Activated T-helper 1 cell treated with anti-CD3 and anti-CD28 coated beads, Interleukin-12 subunit alpha, Interleukin-12 subunit beta, Interleukin-2, Interleukin-4 antibody, amounts not matched to agents 30 ng/mL and 10 ng/mL and 1 ng/mL, durations not matched to agents 14 hours and 24 hours and 36 hours (primary cell): ENCODE results near the gene HSD11B1. TPM values are rescaled to one million over a fixed set of nuclear protein-coding genes. Genes with fewer than 3 reads are reported as not detected.

Experiments used
- DNase-seq: peaks from one replicate; pipeline ENCODE4 v3.0.0; 2021; ENCODE audit warnings: low spot score
- H3K27ac Mint-ChIP-seq: one replicate; pipeline ENCODE4 v1.8.0; 2021; ENCODE audit warnings: mild to moderate bottlenecking, mixed read lengths
- H3K27me3 Mint-ChIP-seq: one replicate; pipeline ENCODE4 v1.8.0; 2022; ENCODE audit warnings: mild to moderate bottlenecking, moderate library complexity, mixed read lengths; ENCODE audit not compliant: insufficient read depth
- H3K36me3 Mint-ChIP-seq: one replicate; pipeline ENCODE4 v1.8.0; 2021; ENCODE audit warnings: low read depth, mixed read lengths
- H3K4me1 Mint-ChIP-seq: one replicate; pipeline ENCODE4 v1.8.0; 2021; ENCODE audit warnings: low read depth, mixed read lengths
- H3K4me3 Mint-ChIP-seq: one replicate; pipeline ENCODE4 v1.8.0; 2021; ENCODE audit warnings: mild to moderate bottlenecking, moderate library complexity, mixed read lengths
- H3K9me3 Mint-ChIP-seq: one replicate; pipeline ENCODE4 v1.8.0; 2021; ENCODE audit warnings: mixed read lengths
- intact Hi-C: fragments of 100-400 bp; cut with micrococcal nuclease; formaldehyde crosslinking; loops from one replicate; pipeline ENCODE4 v1.15.1; 2024
- total RNA-seq: library from RNA; stranded (reverse); gene quantifications from 2 replicates; pipeline ENCODE4 v1.2.3, GENCODE V29; 2022

HSD11B1 gene
- total RNA-seq, 1 donor from 2014 or later, result 15.9 TPM

DNA sequence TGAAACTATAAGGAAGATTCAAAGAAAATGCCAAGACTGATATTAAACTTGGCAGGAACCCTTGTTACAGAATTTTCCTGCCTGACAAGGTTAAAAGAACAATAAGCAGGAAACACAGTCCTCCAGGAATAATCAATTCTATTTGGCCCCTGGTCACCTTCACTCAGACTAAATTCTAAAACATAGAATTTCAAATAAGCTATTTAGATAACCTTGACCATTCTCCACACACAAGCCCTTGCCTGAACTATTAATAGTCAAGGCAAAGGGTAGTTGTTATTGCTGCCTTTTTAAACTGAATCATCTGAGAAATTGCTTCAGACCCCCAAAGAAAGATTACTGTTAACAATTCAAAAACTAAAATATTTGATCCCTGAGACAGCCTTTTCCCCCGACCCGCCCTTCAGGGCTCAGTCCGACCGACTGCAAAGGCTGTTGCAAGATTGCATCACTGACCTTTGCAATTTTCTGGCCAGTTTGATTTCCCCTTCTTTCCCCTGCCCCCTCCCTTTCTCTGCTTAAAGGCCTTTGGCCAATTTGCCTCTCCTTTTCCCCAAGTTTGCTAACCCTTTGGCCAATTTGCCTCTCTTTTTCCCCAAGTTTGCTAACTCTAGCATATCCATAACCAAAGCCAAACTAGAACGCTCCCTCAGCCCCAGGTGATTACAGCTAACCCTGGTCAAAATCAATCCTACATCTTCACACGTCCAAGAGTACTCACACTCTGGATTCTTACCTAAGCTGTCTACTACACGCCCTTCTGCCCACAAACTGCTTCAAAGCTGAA, 30.8 kb upstream of the HSD11B1 start:
- peaks cover 77% of the 10 kb centered on the region for H3K4me1 Mint-ChIP-seq
- H3K27ac Mint-ChIP-seq, result peak overlapping the region; percentile 94
- DNase-seq, result no peak
- intact Hi-C loops, result loop anchor here (1.0 to 10.0 kb wide), 11 partner anchors 13 to 261 kb away; partner anchors contain the start of genes SYT14, TRAF3IP3 and UTP25
- H3K4me3 Mint-ChIP-seq, result peak overlapping the region; percentile 92
- peaks cover 36% of the 10 kb centered on the region for H3K36me3 Mint-ChIP-seq
- H3K9me3 Mint-ChIP-seq, result peaks cover 9% of the 10 kb centered on the region
- peaks cover 2% of the 10 kb centered on the region for H3K27me3 Mint-ChIP-seq

GRCh38 chr1:209674957-209675564, 29.6 kb upstream of the HSD11B1 start, which contains the start of gene G0S2:
TSS of gene G0S2 (plus strand) at chr1:209675412. CDS start at chr1:209675685, 273 bp downstream.
- Mint-ChIP-seq H3K9me3 (peaks cover 9% of the 10 kb centered on the region), H3K36me3 (peaks cover 36% of the 10 kb centered on the region), H3K27me3 (peaks cover 2% of the 10 kb centered on the region), H3K4me3 (peak within 1 kb of the TSS; percentile 92), H3K27ac (peak within 1 kb of the TSS; percentile 94), H3K4me1 (peaks cover 87% of the 10 kb centered on the region)
- DNase-seq, result peak; percentile 59
- intact Hi-C loops, result loop anchor here (1.0 to 10.0 kb wide), 3 partner anchors 18 to 260 kb away; partner anchors contain the start of gene SYT14

DNA sequence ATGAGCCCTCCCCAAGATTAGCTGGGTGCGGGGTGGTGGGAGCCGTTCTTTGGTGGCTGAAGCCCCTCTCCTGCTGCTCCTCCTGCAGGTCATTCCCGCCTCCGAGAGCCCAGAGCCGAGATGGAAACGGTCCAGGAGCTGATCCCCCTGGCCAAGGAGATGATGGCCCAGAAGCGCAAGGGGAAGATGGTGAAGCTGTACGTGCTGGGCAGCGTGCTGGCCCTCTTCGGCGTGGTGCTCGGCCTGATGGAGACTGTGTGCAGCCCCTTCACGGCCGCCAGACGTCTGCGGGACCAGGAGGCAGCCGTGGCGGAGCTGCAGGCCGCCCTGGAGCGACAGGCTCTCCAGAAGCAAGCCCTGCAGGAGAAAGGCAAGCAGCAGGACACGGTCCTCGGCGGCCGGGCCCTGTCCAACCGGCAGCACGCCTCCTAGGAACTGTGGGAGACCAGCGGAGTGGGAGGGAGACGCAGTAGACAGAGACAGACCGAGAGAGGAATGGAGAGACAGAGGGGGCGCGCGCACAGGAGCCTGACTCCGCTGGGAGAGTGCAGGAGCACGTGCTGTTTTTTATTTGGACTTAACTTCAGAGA, 29.0 kb upstream of the HSD11B1 start:
- Mint-ChIP-seq H3K4me3 (peak overlapping the region; percentile 92), H3K27ac (peak overlapping the region; percentile 94), H3K27me3 (peaks cover 2% of the 10 kb centered on the region), H3K9me3 (peaks cover 9% of the 10 kb centered on the region), H3K36me3 (peaks cover 36% of the 10 kb centered on the region), H3K4me1 (peaks cover 81% of the 10 kb centered on the region)
- intact Hi-C loops, result loop anchor here (1.0 to 10.0 kb wide), 3 partner anchors 18 to 259 kb away; partner anchors contain the start of gene SYT14
- DNase-seq, result no peak

DNA sequence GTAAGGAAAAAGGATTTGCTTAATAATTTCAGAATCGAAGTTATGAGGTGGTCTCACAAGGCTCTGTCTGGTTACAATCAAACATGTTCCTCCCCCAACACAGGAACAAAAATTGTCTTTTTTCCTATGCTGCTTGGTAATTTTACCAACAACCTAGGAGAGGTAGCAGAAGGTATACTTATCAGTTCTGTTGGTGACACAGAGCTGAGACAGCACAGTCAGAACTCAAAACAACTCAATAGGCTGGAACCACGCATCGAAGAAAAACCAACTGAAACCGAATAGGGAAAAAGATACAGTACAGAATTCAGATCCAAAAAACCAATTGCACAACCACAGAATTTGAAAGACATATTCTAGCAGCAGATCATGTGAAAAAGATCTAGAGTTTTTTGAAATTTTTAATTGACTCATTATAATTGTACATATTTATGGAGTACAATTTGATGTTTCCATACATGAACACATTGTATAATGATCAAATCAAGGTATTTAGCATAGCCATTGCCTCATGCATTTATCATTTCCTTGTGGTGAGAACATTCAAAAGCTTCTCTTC, 25.6 kb upstream of the HSD11B1 start:
- no peaks in the 10 kb centered on the region for H3K9me3 Mint-ChIP-seq
- intact Hi-C loops, result loop anchor here (1.0 to 10.0 kb wide), 2 partner anchors 68 to 256 kb away; partner anchors contain the start of gene SYT14
- H3K27me3 Mint-ChIP-seq, result peaks cover 2% of the 10 kb centered on the region
- H3K4me3 Mint-ChIP-seq, result no peak overlapping the region
- peaks cover 49% of the 10 kb centered on the region for H3K4me1 Mint-ChIP-seq
- peaks cover 28% of the 10 kb centered on the region for H3K36me3 Mint-ChIP-seq
- no peak overlapping the region for H3K27ac Mint-ChIP-seq
- DNase-seq, result no peak

DNA sequence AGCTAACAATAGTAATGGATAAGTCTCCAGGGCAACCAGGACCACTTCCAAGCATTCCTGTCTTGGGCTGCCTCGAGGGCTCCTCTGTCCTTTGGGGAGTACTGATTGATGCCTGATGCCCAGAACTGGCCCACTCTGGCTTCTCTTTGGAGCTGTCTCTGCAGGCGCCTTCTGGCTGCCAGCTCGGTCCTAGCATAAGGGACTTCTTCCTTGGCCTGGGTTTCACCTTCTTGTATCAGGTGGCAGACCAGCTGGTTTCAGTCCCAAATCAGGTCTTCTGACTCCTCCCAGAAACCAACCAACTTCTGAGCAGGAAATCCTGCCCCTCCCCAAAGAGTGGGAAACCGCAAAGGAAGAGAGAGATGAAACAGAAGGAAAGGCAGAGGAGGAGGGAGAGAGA, 18.8 kb upstream of the HSD11B1 start:
- H3K9me3 Mint-ChIP-seq, result no peaks in the 10 kb centered on the region
- intact Hi-C loops, result loop anchor here (2.0 kb wide), 1 partner anchor 13 kb away; no protein-coding TSS in a partner anchor
- H3K27ac Mint-ChIP-seq, result peak overlapping the region; percentile 82
- H3K4me3 Mint-ChIP-seq, result peak overlapping the region; percentile 74
- peaks cover 18% of the 10 kb centered on the region for H3K36me3 Mint-ChIP-seq
- H3K4me1 Mint-ChIP-seq, result peaks cover 45% of the 10 kb centered on the region
- no peaks in the 10 kb centered on the region for H3K27me3 Mint-ChIP-seq
- DNase-seq, result peak; percentile 58

DNA sequence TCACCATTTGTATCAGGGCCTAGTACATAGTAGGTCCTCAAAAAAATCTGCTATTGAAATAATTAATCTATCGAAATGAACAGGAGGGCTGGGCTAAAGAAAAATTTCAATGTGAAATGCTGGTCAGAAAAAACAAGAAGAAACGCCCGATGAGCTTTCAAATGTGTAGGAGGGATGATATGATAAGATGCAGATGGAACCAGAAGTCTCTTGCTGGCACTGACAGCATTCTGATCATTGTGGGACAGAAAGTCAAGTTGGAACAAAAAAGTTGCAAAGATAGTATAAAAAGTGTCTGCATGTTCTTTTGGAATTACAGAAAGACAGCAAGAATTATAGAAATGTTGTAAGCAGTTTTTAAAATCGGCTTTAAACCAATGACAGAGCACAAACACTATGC, 18.3 kb upstream of the HSD11B1 start:
- no peak for DNase-seq
- intact Hi-C loops, result loop anchor here (2.0 kb wide), 1 partner anchor 14 kb away; no protein-coding TSS in a partner anchor
- Mint-ChIP-seq H3K36me3 (peaks cover 16% of the 10 kb centered on the region), H3K27ac (peak overlapping the region; percentile 82), H3K4me3 (peak overlapping the region; percentile 74), H3K4me1 (peaks cover 45% of the 10 kb centered on the region), H3K27me3 (no peaks in the 10 kb centered on the region), H3K9me3 (no peaks in the 10 kb centered on the region)

- no peaks in the 10 kb centered on the region for H3K9me3 Mint-ChIP-seq
- H3K4me3 Mint-ChIP-seq, result no peak overlapping the region
- intact Hi-C loops, result no loop called here
Observed at GRCh38 chr1:209688746-209689234, 15.9 kb upstream of the HSD11B1 start.

GRCh38 chr1:209689477-209689876, 15.2 kb upstream of the HSD11B1 start:
- Mint-ChIP-seq H3K4me3 (no peak overlapping the region), H3K9me3 (no peaks in the 10 kb centered on the region), H3K27me3 (no peaks in the 10 kb centered on the region), H3K27ac (no peak overlapping the region), H3K36me3 (peaks cover 16% of the 10 kb centered on the region), H3K4me1 (peaks cover 73% of the 10 kb centered on the region)
- intact Hi-C loops, result no loop called here
- DNase-seq, result no peak

More at GRCh38 chr1:209688746-209689234, 15.9 kb upstream of the HSD11B1 start:
- Mint-ChIP-seq H3K27ac (no peak overlapping the region), H3K4me1 (peaks cover 66% of the 10 kb centered on the region), H3K27me3 (no peaks in the 10 kb centered on the region), H3K36me3 (peaks cover 16% of the 10 kb centered on the region)
- DNase-seq, result no peak

DNA sequence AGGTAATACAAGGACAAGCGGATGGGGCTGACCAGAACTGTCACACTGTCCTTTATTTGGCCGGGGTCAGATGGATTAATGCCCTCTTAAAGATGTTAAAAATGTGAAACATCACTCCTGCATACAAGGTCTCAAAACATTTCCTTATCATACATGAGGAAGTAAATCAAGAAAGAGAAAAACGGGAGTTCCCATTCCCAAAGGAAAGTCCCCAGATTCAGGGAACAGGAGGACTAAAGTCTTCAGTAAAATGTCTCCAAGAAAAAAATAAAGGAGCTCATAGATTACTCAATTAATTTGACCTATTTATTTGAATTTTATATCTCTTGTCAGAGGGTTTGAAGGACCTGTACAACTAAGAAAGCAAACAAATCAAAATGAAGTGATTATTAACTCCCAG, 13.4 kb upstream of the HSD11B1 start:
- Mint-ChIP-seq H3K4me3 (no peak overlapping the region), H3K27ac (no peak overlapping the region), H3K27me3 (no peaks in the 10 kb centered on the region), H3K9me3 (no peaks in the 10 kb centered on the region), H3K36me3 (peaks cover 16% of the 10 kb centered on the region), H3K4me1 (peaks cover 73% of the 10 kb centered on the region)
- no peak for DNase-seq
- intact Hi-C loops, result no loop called here

DNA sequence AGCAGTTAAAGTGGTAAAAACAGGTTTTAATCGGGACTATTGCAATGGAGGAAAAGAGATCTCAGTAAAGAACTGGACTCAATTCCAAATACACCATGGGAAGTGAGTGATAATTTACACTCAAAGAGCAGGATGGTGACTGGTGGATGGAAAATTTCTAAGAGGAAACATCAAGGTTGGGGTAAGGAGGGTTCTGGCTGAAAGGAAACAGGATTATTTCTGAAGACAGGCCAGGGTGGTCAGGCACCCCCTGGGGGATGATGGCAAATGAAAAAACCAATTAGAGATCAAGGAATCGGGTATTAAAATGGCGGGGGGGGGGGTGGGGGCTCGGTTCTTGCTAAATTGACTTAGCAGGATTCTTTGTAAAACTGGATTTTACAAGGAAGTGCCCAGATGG, 12.3 kb upstream of the HSD11B1 start:
- H3K4me1 Mint-ChIP-seq, result peaks cover 73% of the 10 kb centered on the region

GRCh38 chr1:209692745-209693504, 11.7 kb upstream of the HSD11B1 start:
- DNase-seq, result peak; percentile 65
- no peaks in the 10 kb centered on the region for H3K9me3 Mint-ChIP-seq
- no peaks in the 10 kb centered on the region for H3K27me3 Mint-ChIP-seq
- peaks cover 70% of the 10 kb centered on the region for H3K4me1 Mint-ChIP-seq
- peak overlapping the region; percentile 74 for H3K27ac Mint-ChIP-seq
- H3K36me3 Mint-ChIP-seq, result peaks cover 20% of the 10 kb centered on the region
- intact Hi-C loops, result loop anchor here (1.0 to 2.0 kb wide), 9 partner anchors 18 to 124 kb away; partner anchors contain the start of gene G0S2
- H3K4me3 Mint-ChIP-seq, result peak overlapping the region; percentile 3

More for the DNA sequence above, 12.3 kb upstream of the HSD11B1 start:
- no peak for DNase-seq
- Mint-ChIP-seq H3K4me3 (no peak overlapping the region), H3K36me3 (peaks cover 18% of the 10 kb centered on the region), H3K27me3 (no peaks in the 10 kb centered on the region), H3K9me3 (no peaks in the 10 kb centered on the region), H3K27ac (peak overlapping the region; percentile 68)
- intact Hi-C loops, result loop anchor here (2.0 kb wide), 2 partner anchors 31 to 41 kb away; no protein-coding TSS in a partner anchor
